ENCODE results near the gene ABCA2. TPM values are rescaled to one million over a fixed set of nuclear protein-coding genes. Genes with fewer than 3 reads are reported as not detected.

ABCA2 gene
- total and polyA plus RNA-seq, 9 of the 15 experiments (the other 6 are each of a cell fraction or from before 2014, with no cell fraction given) = 0.69 to 16.3 (median 6.1) TPM; not detected in 2

DNA sequence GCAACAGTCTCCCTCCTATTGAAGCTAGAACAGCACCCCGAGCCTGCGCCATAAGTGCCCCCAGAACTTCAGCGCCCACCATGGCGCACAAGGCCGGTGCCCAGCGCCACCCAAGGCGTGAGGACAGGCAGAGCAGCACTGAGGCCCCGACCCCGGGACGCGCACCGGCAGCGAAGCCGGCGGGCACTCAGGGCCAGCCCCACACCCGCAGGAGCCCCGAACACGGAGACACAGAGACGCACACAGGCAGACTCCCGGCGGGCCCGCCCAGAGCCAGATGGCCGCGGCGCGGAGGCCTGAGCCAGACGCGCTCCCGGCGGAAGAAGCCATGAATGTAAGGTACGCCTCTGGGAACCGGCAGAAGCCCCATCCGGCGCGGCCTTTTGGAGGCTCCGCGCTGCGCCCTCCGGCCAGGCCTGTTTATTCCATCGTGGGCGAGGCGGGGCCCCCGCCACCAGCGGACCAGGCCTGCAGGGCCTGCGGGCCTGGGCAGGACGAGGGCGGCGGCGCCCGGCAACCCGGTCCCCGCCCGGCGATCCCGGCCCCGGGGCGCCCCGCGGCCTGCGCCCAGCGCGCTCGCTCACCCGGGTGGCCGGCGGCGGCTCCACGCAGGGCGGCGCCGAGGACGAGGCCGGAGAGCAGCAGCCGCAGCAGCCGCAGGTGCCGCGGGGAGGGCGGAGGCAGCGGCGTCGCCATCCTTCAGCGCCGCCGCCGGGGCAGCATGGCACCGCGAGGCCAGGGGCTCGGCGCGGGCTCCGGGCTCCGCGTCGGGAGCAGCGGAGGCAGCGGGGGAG lies 17.5 kb upstream of the ABCA2 start (continued):
- TF ChIP-seq, protein P1, sequence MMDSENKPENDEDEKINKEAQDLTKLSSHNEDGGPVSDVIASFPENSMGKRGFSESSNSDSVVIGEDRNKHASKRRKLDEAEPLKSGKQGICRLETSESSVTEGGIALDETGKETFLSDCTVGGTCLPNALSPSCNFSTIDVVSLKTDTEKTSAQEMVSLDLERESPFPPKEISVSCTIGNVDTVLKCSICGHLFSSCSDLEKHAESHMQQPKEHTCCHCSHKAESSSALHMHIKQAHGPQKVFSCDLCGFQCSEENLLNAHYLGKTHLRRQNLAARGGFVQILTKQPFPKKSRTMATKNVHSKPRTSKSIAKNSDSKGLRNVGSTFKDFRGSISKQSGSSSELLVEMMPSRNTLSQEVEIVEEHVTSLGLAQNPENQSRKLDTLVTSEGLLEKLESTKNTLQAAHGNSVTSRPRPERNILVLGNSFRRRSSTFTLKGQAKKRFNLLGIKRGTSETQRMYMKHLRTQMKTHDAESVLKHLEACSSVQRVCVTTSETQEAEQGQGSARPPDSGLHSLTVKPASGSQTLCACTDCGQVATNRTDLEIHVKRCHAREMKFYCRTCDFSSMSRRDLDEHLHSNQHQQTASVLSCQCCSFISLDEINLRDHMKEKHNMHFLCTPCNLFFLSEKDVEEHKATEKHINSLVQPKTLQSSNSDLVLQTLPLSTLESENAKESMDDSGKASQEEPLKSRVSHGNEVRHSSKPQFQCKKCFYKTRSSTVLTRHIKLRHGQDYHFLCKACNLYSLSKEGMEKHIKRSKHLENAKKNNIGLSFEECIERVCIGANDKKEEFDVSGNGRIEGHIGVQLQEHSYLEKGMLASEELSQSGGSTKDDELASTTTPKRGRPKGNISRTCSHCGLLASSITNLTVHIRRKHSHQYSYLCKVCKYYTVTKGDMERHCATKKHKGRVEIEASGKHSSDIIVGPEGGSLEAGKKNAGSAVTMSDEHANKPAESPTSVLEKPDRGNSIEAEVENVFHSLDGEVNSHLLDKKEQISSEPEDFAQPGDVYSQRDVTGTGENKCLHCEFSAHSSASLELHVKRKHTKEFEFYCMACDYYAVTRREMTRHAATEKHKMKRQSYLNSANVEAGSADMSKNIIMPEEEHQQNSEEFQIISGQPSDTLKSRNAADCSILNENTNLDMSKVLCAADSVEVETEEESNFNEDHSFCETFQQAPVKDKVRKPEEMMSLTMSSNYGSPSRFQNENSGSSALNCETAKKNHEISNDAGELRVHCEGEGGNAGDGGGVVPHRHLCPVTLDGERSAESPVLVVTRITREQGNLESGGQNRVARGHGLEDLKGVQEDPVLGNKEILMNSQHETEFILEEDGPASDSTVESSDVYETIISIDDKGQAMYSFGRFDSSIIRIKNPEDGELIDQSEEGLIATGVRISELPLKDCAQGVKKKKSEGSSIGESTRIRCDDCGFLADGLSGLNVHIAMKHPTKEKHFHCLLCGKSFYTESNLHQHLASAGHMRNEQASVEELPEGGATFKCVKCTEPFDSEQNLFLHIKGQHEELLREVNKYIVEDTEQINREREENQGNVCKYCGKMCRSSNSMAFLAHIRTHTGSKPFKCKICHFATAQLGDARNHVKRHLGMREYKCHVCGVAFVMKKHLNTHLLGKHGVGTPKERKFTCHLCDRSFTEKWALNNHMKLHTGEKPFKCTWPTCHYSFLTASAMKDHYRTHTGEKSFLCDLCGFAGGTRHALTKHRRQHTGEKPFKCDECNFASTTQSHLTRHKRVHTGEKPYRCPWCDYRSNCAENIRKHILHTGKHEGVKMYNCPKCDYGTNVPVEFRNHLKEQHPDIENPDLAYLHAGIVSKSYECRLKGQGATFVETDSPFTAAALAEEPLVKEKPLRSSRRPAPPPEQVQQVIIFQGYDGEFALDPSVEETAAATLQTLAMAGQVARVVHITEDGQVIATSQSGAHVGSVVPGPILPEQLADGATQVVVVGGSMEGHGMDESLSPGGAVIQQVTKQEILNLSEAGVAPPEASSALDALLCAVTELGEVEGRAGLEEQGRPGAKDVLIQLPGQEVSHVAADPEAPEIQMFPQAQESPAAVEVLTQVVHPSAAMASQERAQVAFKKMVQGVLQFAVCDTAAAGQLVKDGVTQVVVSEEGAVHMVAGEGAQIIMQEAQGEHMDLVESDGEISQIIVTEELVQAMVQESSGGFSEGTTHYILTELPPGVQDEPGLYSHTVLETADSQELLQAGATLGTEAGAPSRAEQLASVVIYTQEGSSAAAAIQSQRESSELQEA (IDR thresholded peaks at IDR 0.05; ENCODE audit: low read depth) = no peak
- no peak for TF ChIP-seq TBL1XR1 (IDR thresholded peaks at IDR 0.05; ENCODE audit: low read length in 2 of 2)
